Germinal center (tissue), 1 donor: ENCODE measurements around the gene FBXL13.
"Not testable (repeated sequence)": the region's sequence is repeated elsewhere in the genome, so short reads cannot be mapped to it uniquely, and the experiment has no call there.

ENCODE experiments used
- DNase-seq: peaks from one replicate; pipeline ENCODE4 v3.0.0; 2012; ENCODE audit warnings: mixed read lengths, low spot score

FBXL13 gene

GRCh38 chr7:102935450-102936115 lies 139.0 kb downstream of the FBXL13 start:
- DNase-seq: no peak

- no peak for DNase-seq
Observed at GRCh38 chr7:102934701-102935100, 139.9 kb downstream of the FBXL13 start.

- DNase-seq: no peak
Observed at GRCh38 chr7:102934239-102934638, 140.4 kb downstream of the FBXL13 start.

- DNase-seq: no peak
Observed at GRCh38 chr7:102933763-102934162, 140.8 kb downstream of the FBXL13 start.

- no peak for DNase-seq
Observed at GRCh38 chr7:102931757-102932156, 142.8 kb downstream of the FBXL13 start.

- DNase-seq: no peak
Observed at GRCh38 chr7:102927312-102927933, 147.2 kb downstream of the FBXL13 start.

GRCh38 chr7:102926783-102927140 lies 147.8 kb downstream of the FBXL13 start:
- no peak for DNase-seq

GRCh38 chr7:102925976-102926782 lies 148.4 kb downstream of the FBXL13 start:
- DNase-seq: no peak

GRCh38 chr7:102918845-102919244 lies 155.8 kb downstream of the FBXL13 start:
- no peak for DNase-seq

- DNase-seq: no peak
Observed at GRCh38 chr7:102917436-102918353, 156.9 kb downstream of the FBXL13 start.

GRCh38 chr7:102916881-102917280 lies 157.7 kb downstream of the FBXL13 start:
- DNase-seq: no peak

- DNase-seq: no peak
Observed at GRCh38 chr7:102916426-102916825, 158.2 kb downstream of the FBXL13 start.

GRCh38 chr7:102914585-102914984 lies 160.0 kb downstream of the FBXL13 start:
- no peak for DNase-seq

- DNase-seq: no peak
Observed at GRCh38 chr7:102913826-102914225, 160.8 kb downstream of the FBXL13 start.

GRCh38 chr7:102912742-102913141 lies 161.9 kb downstream of the FBXL13 start, which contains the start of gene LRRC17:
TSS of gene LRRC17 (plus strand) at chr7:102913000. CDS start at chr7:102933914, 20,914 bp downstream.
- DNase-seq: no peak

- no peak for DNase-seq
Observed at GRCh38 chr7:102908676-102909075, 165.9 kb downstream of the FBXL13 start.

- DNase-seq: not testable (repeated sequence)
Observed at GRCh38 chr7:102903576-102903975, 171.0 kb downstream of the FBXL13 start.

- not testable (repeated sequence) for DNase-seq
Observed at GRCh38 chr7:102902052-102902451, 172.5 kb downstream of the FBXL13 start.

- no peak for DNase-seq
Observed at GRCh38 chr7:102898532-102898859, 176.1 kb downstream of the FBXL13 start.

GRCh38 chr7:102897856-102898531 lies 176.6 kb downstream of the FBXL13 start:
- no peak for DNase-seq

- DNase-seq: no peak
Observed at GRCh38 chr7:102897211-102897631, 177.4 kb downstream of the FBXL13 start.
